ENCODE data around the gene BEND3.
A peak's percentile ranks its signal among the peaks of the same experiment; 100 is the strongest.

The BEND3 gene

DNA sequence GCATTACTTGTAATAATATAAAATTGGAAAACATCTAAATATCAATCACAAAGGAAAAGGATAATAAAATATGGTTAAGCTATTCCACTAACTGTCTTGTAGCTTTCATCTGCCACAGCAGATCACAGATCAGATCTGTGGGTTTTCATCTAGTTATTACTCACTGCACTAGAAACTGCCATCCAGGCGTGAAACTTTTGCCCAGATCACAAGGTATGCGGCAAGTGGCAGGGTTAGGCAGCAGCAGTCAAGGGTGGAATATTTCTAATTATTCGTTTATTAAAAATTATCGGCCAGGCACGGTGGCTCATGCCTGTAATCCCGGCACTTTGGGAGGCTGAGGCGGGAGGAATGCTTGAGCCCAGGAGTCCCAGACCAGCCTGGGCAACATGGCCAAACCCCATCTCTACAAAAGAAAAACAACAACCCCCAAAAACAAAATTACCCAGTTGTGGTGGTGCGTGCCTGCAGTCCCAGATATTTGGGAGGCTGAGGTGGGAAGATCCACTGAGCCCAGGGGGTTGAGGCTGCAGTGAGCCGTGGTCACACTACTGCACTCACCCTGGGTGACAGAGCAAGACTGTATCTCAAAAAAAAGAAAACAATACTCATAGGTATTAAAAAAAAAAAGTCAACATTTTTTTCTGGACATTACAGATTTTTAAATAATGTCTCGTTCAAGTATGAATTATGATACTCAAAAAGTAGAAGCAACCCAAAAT is 32.1 kb downstream of the BEND3 start:
- DNase-seq (ENCODE audit: low spot score): no peak

DNA sequence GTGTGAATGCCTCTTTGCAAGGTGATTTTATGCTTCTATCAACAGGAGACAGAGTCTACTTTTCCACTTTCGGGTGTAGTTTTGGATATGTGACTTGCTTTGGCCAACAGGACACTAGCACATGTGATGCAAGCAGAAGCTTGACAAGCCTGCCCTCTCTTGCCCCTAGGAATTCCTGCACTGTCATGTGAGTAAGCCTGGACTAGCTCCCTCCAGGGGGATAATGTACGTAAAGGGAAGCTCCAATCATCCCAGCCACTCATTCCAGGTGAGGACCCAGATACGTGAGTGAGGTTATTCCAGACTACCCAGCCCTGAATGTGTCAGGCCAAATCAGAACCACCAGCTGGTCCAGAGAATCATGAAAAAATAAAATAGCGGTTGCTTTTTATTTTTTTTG is 33.3 kb downstream of the BEND3 start:
- DNase-seq (ENCODE audit: low spot score): no peak

DNA sequence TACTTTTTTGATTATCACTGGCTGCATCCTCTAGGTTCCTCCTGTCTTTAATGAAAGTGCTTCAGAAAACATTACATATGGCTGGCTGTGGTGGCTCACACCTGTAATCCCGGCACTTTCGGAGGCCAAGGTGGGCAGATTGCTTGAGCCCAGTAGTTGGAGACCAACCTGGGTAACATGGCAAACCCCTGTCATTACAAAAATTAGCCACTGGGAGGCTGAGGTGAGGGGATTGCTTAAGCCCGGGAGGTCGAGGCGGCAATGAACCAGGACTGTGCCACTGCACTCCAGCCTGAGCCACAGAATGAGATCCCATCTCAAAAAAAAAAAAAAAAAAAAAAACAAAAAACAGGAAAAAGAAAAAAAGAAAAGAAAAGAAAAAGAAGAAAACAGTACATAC is 35.3 kb downstream of the BEND3 start:
- DNase-seq (ENCODE audit: low spot score): no peak

GRCh38 chr6:107079429-107079828 is 35.9 kb downstream of the BEND3 start:
- no peak for DNase-seq (ENCODE audit: low spot score)

DNA sequence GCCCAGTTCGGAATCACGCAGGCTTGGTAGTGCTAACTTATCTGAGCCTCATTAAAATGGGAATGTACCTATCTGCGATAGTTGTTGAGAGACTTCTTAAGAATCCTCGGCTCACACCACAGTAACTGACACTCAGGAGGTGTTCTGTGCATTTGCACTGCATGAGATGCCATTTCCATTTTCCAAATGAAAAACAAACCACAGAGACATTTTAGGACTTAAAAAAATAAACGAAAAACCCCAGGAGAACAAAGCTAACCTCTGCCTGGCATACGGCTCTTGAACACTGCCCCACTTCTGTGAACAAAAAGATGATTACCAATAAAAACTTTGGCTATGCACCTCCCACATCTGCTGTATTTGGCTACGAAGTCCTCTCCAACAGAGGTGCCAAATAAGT is 37.6 kb downstream of the BEND3 start:
- DNase-seq (ENCODE audit: low spot score): no peak

DNA sequence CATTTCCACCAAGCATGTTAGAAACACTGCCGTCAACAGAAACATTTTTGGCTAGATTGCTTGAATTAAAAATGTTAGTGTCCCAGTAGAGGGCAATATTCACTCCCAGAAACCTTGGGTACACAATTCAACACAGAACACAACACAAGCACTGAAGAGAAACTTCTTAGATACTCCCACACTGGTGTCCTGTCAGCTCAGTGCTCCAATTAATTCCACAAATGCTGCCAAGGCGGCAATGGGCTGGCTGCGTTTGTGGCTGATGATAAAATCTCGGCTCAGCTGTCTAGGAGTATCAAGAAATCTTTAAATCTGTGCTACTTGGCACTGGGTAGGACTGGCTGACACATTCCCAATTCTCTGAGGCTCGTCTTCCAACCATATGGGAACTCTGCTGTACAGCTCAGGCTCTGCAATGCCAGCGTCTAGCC is 39.3 kb downstream of the BEND3 start:
- no peak for DNase-seq (ENCODE audit: low spot score)

DNA sequence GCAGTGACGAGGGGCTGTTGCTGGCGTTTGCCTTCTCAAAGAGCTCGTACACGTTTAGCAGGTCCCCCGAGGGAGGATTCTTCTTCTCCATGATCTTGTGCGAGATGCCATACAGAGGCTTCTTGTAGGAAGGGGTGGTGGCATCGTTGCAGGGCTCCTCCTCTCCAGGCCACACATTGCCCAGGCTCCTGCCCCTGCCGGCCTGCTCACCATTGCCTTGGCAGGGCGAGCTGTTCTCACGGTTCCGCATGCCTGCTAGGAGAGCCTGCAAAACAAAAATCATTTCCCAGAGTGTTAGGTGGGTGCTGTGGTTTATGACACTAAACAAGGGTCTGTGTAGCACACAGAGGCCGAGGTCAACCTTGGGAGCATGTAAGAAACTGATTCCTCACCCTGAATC is 44.6 kb downstream of the BEND3 start:
- DNase-seq (ENCODE audit: low spot score): no peak

GRCh38 chr6:107069631-107070548 is 45.4 kb downstream of the BEND3 start:
- no peak for DNase-seq (ENCODE audit: low spot score)

GRCh38 chr6:107068691-107069630 is 46.4 kb downstream of the BEND3 start:
- DNase-seq (ENCODE audit: low spot score): no peak

- DNase-seq (ENCODE audit: low spot score): no peak
Observed at GRCh38 chr6:107066697-107067659, 48.3 kb downstream of the BEND3 start.

DNA sequence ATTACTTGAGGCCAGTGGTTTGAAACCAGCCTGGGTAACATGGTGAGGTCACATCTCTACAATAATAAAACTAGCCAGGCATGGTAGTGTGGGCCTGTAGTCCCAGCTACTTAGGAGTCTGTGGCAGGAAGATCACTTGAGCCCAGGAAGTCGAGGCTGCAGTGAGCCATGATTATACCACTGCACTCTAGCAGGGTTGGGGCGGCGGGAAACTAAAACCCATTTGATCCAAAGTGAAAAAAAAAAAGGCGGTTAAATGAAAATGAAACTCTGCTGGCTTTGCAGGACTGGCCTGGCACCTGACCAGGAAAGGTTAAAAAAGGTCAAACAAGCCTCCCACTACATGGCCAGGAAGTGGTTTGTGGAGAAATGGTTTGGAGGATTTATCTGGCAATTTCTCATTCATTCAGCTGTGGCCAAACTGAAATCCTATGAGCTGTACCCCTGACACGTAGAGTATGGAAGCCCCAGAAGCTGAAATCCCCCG is 50.7 kb downstream of the BEND3 start:
- peak; percentile 62 for DNase-seq (ENCODE audit: low spot score)

GRCh38 chr6:107062691-107063090 is 52.6 kb downstream of the BEND3 start:
- no peak for DNase-seq (ENCODE audit: low spot score)

- no peak for DNase-seq (ENCODE audit: low spot score)
Observed at GRCh38 chr6:107061125-107062020, 53.9 kb downstream of the BEND3 start.

GRCh38 chr6:107060704-107061103 is 54.6 kb downstream of the BEND3 start:
- no peak for DNase-seq (ENCODE audit: low spot score)

DNA sequence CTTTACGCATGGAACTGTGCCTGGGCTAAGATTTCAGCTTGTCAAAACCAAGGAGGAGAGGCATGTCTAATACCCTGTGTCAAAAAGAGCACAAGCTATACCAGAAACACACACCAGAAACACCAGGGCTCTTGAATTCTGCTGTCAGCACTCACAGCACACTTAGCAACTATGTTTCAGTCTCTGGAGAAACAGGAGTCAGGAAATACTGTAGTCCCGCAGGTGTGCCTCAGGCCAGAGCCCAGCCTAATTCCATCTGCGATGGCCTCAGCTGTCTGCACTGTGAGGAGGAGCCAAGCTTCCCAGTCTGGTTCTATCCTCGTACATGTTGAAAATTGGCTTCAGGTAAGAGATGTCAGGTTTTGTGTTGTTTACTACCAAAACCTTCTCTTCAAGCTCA is 55.7 kb downstream of the BEND3 start:
- no peak for DNase-seq (ENCODE audit: low spot score)

DNA sequence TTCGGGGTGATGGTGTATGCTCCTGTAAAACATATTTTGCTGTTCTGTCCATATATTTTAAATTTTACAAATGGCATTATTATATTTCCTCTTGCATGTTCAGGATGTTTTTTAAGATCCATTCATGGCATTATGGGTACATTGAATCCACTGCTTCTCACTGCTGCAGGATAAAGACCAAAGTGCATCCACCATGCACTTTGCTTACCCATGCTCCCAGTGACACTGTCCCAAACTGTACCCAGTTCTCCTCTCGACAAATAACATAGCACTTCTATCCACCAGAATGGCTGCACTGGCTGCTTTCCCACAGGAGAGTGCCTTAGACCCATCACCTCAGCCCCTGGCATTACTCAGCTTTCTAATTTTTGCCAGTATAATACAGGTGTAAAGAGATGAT is 57.6 kb downstream of the BEND3 start:
- no peak for DNase-seq (ENCODE audit: low spot score)

- DNase-seq (ENCODE audit: low spot score): no peak
Observed at GRCh38 chr6:107056796-107057195, 58.5 kb downstream of the BEND3 start.

GRCh38 chr6:107047807-107048206 is 67.5 kb downstream of the BEND3 start:
- no peak for DNase-seq (ENCODE audit: low spot score)

DNA sequence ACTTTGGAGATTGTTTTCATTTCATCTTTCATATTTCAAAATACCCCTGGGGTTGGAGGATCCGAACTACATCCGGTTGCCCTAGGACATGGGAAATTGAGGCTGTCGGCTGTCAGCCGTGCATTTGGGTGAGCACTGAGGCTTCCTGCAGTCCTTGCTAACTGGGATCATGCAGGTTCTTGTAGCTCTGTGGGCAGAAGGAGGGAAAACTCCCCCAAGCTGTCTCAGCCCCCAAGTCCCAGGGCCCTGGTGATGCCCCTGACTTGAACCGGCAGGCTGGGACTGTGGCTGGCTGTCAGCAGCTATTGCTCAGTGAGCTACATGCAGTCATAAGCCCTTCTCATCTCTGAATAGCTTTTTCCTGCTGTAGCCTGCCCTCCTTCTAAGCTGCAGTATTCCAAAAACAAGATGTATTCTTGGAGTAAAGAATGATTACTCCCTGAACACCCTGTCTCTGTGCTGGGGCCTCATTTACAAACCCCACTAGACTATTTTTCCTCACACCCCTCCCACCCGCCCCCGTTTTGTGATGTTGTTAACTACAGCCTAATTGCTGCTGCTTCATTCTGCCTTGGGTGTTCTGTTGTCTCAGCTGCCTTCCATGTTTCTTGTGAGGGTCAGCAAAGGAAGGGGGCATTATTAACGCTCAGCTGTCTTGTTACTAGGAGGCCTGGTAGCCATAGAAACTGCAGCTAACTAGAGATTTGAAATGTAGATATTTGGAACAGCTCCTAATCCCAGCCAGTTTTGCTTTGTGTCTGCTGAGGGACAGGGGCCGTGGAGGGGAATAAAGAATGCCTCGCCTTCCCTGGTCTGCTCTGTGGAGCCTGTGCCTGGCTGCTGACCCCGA is 69.3 kb downstream of the BEND3 start:
- no peak for DNase-seq (ENCODE audit: low spot score)

All from hepatic stellate cell (primary cell).